ENCODE results near the gene GULP1.

GRCh38 chr2:188251034-188251433 lies 40.6 kb upstream of the GULP1 start:
- TF ChIP-seq CTCF (IDR thresholded peaks at IDR 0.05) = no peak
- no peak for TF ChIP-seq POLR2A (IDR thresholded peaks at IDR 0.05)
